GM12878 (cell line): ENCODE measurements around the gene RAB9B. TPM values are rescaled to one million over a fixed set of nuclear protein-coding genes. Genes with fewer than 3 reads are reported as not detected.

ENCODE experiments used
- CHD2 ChIP-seq: IDR thresholded peaks from 2 replicates; pipeline ENCODE4 v1.6.1; 2011; ENCODE audit warnings: low read depth, low read length, improper control_type of control experiment, borderline replicate concordance
- DPF2 ChIP-seq: fragments of 450-650 bp; IDR thresholded peaks from 2 replicates; pipeline ENCODE4 v1.6.1; 2017; ENCODE audit warnings: mild to moderate bottlenecking
- EED ChIP-seq: sonication (generic); IDR thresholded peaks from 2 replicates; pipeline ENCODE4 v1.6.1; 2016; ENCODE audit warnings: antibody characterized with exemption, low read depth
- FOXM1 ChIP-seq: IDR thresholded peaks from 2 replicates; pipeline ENCODE4 v1.6.1; 2012; ENCODE audit warnings: low read depth, mild to moderate bottlenecking, inconsistent platforms, low read length, moderate library complexity
- MXI1 ChIP-seq: fragments of 150-350 bp; IDR thresholded peaks from 2 replicates; pipeline ENCODE4 v1.6.1; 2011; ENCODE audit warnings: low read depth, mild to moderate bottlenecking, inconsistent platforms, low read length, improper control_type of control experiment
- NFIC ChIP-seq: IDR thresholded peaks from 2 replicates; pipeline ENCODE4 v1.6.1; 2012; ENCODE audit warnings: low read depth, mild to moderate bottlenecking, inconsistent platforms, low read length, moderate library complexity
- YY1 ChIP-seq: IDR thresholded peaks from 2 replicates; pipeline ENCODE4 v1.6.1; 2011; ENCODE audit warnings: low read depth, mild to moderate bottlenecking, low read length
- polyA plus RNA-seq, 11 experiments: library from polyadenylated mRNA; depleted of rRNA in 4 of 11; unstranded in 6 of 11; stranded (reverse) in 5 of 11; fragments of >200 nt; fragmentation: Nextera tagmentation in 4 of 11; fragmentation: Illumina TruSeq in 1 of 11; extraction: Ambion mirVana in 4 of 11; extraction: Trizol in 1 of 11; gene quantifications; 1 replicate in 1 of 11; 2 replicates in 10 of 11; pipeline versions ENCODE4 v1.2.1 to v1.2.3, GENCODE V29; 2011 to 2016; ENCODE audit warnings: inconsistent platforms in 2 of 11, missing spikeins in 2 of 11, low read depth in 1 of 11
- small RNA-seq: library from RNA; depleted of rRNA; stranded (forward); fragments of <200 nt; gene quantifications from one replicate; pipeline ENCODE3, GENCODE V24; 2014
- total RNA-seq, 4 experiments: library from RNA; depleted of rRNA in 3 of 4; stranded (reverse); fragments of >200 nt in 3 of 4; fragmentation: Illumina TruSeq in 1 of 4; extraction: Trizol in 1 of 4; gene quantifications; 2 replicates each; pipeline versions ENCODE4 v1.2.1 to v1.2.3, GENCODE V29; 2013 to 2021
- TF ChIP-seq, protein P1 (sequence below): fragments of 450-650 bp; IDR thresholded peaks from 2 replicates; pipeline ENCODE4 v1.6.1; 2016; ENCODE audit warnings: mild to moderate bottlenecking
- TF ChIP-seq, protein P2 (sequence below): fragments of 450-650 bp; IDR thresholded peaks from 2 replicates; pipeline ENCODE4 v1.6.1; 2017; ENCODE audit warnings: antibody characterized with exemption, mild to moderate bottlenecking, moderate library complexity
- TF ChIP-seq, protein P3 (sequence below): fragments of 450-650 bp; formaldehyde crosslinking; IDR thresholded peaks from 2 replicates; pipeline ENCODE4 v1.4.0; 2022; ENCODE audit warnings: mild to moderate bottlenecking, moderate library complexity

Gene RAB9B
- total and polyA plus RNA-seq, 10 of the 15 experiments (the other 5 are each of a cell fraction or from before 2014, with no cell fraction given), result 0.05 to 0.30 (median 0.19) TPM

DNA sequence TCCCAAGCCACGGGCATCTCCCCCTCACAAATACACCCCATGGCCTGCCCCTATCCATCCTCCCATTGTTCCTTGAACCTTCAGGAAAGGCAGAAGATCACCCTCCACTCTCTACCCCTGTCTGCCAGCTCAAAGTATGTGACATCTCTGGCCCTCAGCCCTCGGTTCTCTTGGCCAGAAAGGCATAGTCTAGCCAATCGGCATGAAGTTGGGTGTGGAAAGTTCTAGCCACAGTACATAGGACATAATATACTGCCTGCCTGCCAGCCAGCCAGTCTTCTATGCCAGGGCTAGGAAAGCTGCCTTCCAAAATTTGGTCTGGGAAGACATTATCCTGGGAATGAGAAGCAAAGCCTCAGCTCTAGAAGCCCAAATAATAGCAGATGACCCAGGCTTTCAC is 58.6 kb downstream of the RAB9B start (continued):
- no peak for TF ChIP-seq DPF2
- TF ChIP-seq, protein P1, sequence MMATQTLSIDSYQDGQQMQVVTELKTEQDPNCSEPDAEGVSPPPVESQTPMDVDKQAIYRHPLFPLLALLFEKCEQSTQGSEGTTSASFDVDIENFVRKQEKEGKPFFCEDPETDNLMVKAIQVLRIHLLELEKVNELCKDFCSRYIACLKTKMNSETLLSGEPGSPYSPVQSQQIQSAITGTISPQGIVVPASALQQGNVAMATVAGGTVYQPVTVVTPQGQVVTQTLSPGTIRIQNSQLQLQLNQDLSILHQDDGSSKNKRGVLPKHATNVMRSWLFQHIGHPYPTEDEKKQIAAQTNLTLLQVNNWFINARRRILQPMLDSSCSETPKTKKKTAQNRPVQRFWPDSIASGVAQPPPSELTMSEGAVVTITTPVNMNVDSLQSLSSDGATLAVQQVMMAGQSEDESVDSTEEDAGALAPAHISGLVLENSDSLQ, result no peak
- TF ChIP-seq, protein P2, sequence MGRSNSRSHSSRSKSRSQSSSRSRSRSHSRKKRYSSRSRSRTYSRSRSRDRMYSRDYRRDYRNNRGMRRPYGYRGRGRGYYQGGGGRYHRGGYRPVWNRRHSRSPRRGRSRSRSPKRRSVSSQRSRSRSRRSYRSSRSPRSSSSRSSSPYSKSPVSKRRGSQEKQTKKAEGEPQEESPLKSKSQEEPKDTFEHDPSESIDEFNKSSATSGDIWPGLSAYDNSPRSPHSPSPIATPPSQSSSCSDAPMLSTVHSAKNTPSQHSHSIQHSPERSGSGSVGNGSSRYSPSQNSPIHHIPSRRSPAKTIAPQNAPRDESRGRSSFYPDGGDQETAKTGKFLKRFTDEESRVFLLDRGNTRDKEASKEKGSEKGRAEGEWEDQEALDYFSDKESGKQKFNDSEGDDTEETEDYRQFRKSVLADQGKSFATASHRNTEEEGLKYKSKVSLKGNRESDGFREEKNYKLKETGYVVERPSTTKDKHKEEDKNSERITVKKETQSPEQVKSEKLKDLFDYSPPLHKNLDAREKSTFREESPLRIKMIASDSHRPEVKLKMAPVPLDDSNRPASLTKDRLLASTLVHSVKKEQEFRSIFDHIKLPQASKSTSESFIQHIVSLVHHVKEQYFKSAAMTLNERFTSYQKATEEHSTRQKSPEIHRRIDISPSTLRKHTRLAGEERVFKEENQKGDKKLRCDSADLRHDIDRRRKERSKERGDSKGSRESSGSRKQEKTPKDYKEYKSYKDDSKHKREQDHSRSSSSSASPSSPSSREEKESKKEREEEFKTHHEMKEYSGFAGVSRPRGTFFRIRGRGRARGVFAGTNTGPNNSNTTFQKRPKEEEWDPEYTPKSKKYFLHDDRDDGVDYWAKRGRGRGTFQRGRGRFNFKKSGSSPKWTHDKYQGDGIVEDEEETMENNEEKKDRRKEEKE, result no peak
- no peak for TF ChIP-seq FOXM1
- no peak for TF ChIP-seq YY1
- TF ChIP-seq CHD2, result no peak
- TF ChIP-seq MXI1, result no peak
- no peak for TF ChIP-seq NFIC
- TF ChIP-seq, protein P3, sequence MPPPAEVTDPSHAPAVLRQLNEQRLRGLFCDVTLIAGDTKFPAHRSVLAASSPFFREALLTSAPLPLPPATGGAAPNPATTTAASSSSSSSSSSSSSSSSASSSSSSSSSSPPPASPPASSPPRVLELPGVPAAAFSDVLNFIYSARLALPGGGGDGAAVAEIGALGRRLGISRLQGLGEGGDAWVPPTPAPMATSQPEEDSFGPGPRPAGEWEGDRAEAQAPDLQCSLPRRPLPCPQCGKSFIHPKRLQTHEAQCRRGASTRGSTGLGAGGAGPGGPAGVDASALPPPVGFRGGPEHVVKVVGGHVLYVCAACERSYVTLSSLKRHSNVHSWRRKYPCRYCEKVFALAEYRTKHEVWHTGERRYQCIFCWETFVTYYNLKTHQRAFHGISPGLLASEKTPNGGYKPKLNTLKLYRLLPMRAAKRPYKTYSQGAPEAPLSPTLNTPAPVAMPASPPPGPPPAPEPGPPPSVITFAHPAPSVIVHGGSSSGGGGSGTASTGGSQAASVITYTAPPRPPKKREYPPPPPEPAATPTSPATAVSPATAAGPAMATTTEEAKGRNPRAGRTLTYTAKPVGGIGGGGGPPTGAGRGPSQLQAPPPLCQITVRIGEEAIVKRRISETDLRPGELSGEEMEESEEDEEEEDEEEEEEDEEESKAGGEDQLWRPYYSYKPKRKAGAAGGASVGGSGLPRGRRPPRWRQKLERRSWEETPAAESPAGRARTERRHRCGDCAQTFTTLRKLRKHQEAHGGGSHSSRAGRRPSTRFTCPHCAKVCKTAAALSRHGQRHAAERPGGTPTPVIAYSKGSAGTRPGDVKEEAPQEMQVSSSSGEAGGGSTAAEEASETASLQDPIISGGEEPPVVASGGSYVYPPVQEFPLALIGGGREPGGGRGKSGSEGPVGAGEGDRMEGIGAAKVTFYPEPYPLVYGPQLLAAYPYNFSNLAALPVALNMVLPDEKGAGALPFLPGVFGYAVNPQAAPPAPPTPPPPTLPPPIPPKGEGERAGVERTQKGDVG (CRISPR knock-in tag), result no peak
- TF ChIP-seq EED, result no peak
- TF ChIP-seq, all 136 proteins: peak for 0

Small RNA genes within 50 kb of the gene (small RNA-seq; reads per million reads assigned to genes)
- not detected for gene RNA5SP511

Other genes with a start within 250 kb of the RAB9B start
Only the 7 nearest of the 10 such genes appear.
- 14.0 and 17.5 TPM in 2 replicates for gene TCEAL1, start 203.3 kb downstream of the RAB9B start, total RNA-seq (2014; rRNA removed)
- gene TCEAL1, start 203.3 kb downstream of the RAB9B start, total RNA-seq (2014; rRNA removed; fragmentation: Illumina TruSeq; extraction: Trizol), result 16.3 and 17.0 TPM in 2 replicates
- 10.1 and 12.5 TPM in 2 replicates for gene TCEAL1, start 203.3 kb downstream of the RAB9B start, total RNA-seq (2021)
- gene TCEAL1, start 203.3 kb downstream of the RAB9B start, polyA plus RNA-seq (2011; rRNA removed), result 15.7 and 25.7 TPM in 2 replicates
- gene TCEAL1, start 203.3 kb downstream of the RAB9B start, polyA plus RNA-seq (2014; fragmentation: Illumina TruSeq; extraction: Trizol), result 20.4 and 20.5 TPM in 2 replicates
- gene TCEAL1, start 203.3 kb downstream of the RAB9B start, polyA plus RNA-seq (2014; fragmentation: Nextera tagmentation; extraction: Ambion mirVana), result 10 to 100 TPM; 19.0 to 24.3 TPM
- gene TCEAL1, start 203.3 kb downstream of the RAB9B start, polyA plus RNA-seq (2014; rRNA removed), result 16.6 and 16.7 TPM in 2 replicates
- gene TCEAL1, start 203.3 kb downstream of the RAB9B start, polyA plus RNA-seq (2016; fragmentation: Nextera tagmentation; extraction: Ambion mirVana), result 10 to 100 TPM; 20.9 to 21.4 TPM
- 121 and 154 TPM in 2 replicates for gene MORF4L2, start 145.6 kb downstream of the RAB9B start, total RNA-seq (2014; rRNA removed)
- 188 and 189 TPM in 2 replicates for gene MORF4L2, start 145.6 kb downstream of the RAB9B start, total RNA-seq (2014; rRNA removed; fragmentation: Illumina TruSeq; extraction: Trizol)
- 154 and 167 TPM in 2 replicates for gene MORF4L2, start 145.6 kb downstream of the RAB9B start, total RNA-seq (2021)
- 246 and 326 TPM in 2 replicates for gene MORF4L2, start 145.6 kb downstream of the RAB9B start, polyA plus RNA-seq (2011; rRNA removed)
- gene MORF4L2, start 145.6 kb downstream of the RAB9B start, polyA plus RNA-seq (2014; fragmentation: Illumina TruSeq; extraction: Trizol), result 311 and 381 TPM in 2 replicates
- gene MORF4L2, start 145.6 kb downstream of the RAB9B start, polyA plus RNA-seq (2014; fragmentation: Nextera tagmentation; extraction: Ambion mirVana), result 100 to 1,000 TPM; 118 to 235 TPM
- 119 and 150 TPM in 2 replicates for gene MORF4L2, start 145.6 kb downstream of the RAB9B start, polyA plus RNA-seq (2014; rRNA removed)
- 100 to 1,000 TPM; 210 to 215 TPM for gene MORF4L2, start 145.6 kb downstream of the RAB9B start, polyA plus RNA-seq (2016; fragmentation: Nextera tagmentation; extraction: Ambion mirVana)
- not detected in 2 replicates for gene TMEM31, start 121.3 kb downstream of the RAB9B start, total RNA-seq (2014; rRNA removed)
- gene TMEM31, start 121.3 kb downstream of the RAB9B start, total RNA-seq (2014; rRNA removed; fragmentation: Illumina TruSeq; extraction: Trizol), result not detected in 2 replicates
- not detected in 2 replicates for gene TMEM31, start 121.3 kb downstream of the RAB9B start, total RNA-seq (2021)
- 0.13 TPM in 1 of 2 replicates, not detected in the other for gene TMEM31, start 121.3 kb downstream of the RAB9B start, polyA plus RNA-seq (2011; rRNA removed)
- 0.18 TPM in 1 of 2 replicates, not detected in the other for gene TMEM31, start 121.3 kb downstream of the RAB9B start, polyA plus RNA-seq (2014; fragmentation: Illumina TruSeq; extraction: Trizol)
- not detected for gene TMEM31, start 121.3 kb downstream of the RAB9B start, polyA plus RNA-seq (2014; fragmentation: Nextera tagmentation; extraction: Ambion mirVana)
- not detected in 2 replicates for gene TMEM31, start 121.3 kb downstream of the RAB9B start, polyA plus RNA-seq (2014; rRNA removed)
- gene TMEM31, start 121.3 kb downstream of the RAB9B start, polyA plus RNA-seq (2016; fragmentation: Nextera tagmentation; extraction: Ambion mirVana), result not detected
- not detected in 2 replicates for gene PLP1, start 55.4 kb downstream of the RAB9B start, total RNA-seq (2014; rRNA removed)
- not detected in 2 replicates for gene PLP1, start 55.4 kb downstream of the RAB9B start, total RNA-seq (2014; rRNA removed; fragmentation: Illumina TruSeq; extraction: Trizol)
- gene PLP1, start 55.4 kb downstream of the RAB9B start, total RNA-seq (2021), result not detected in 2 replicates
- gene PLP1, start 55.4 kb downstream of the RAB9B start, polyA plus RNA-seq (2011; rRNA removed), result not detected in 2 replicates
- gene PLP1, start 55.4 kb downstream of the RAB9B start, polyA plus RNA-seq (2014; fragmentation: Illumina TruSeq; extraction: Trizol), result not detected in 2 replicates
- not detected for gene PLP1, start 55.4 kb downstream of the RAB9B start, polyA plus RNA-seq (2014; fragmentation: Nextera tagmentation; extraction: Ambion mirVana)
- not detected in 2 replicates for gene PLP1, start 55.4 kb downstream of the RAB9B start, polyA plus RNA-seq (2014; rRNA removed)
- gene PLP1, start 55.4 kb downstream of the RAB9B start, polyA plus RNA-seq (2016; fragmentation: Nextera tagmentation; extraction: Ambion mirVana), result not detected
- 10.4 and 12.2 TPM in 2 replicates for gene TMSB15B, start 130.4 kb upstream of the RAB9B start, total RNA-seq (2014; rRNA removed)
- 8.8 and 10.0 TPM in 2 replicates for gene TMSB15B, start 130.4 kb upstream of the RAB9B start, total RNA-seq (2014; rRNA removed; fragmentation: Illumina TruSeq; extraction: Trizol)
- 10.3 and 13.9 TPM in 2 replicates for gene TMSB15B, start 130.4 kb upstream of the RAB9B start, total RNA-seq (2021)
- 22.4 and 27.2 TPM in 2 replicates for gene TMSB15B, start 130.4 kb upstream of the RAB9B start, polyA plus RNA-seq (2011; rRNA removed)
- gene TMSB15B, start 130.4 kb upstream of the RAB9B start, polyA plus RNA-seq (2014; fragmentation: Illumina TruSeq; extraction: Trizol), result 12.2 and 16.1 TPM in 2 replicates
- 10 to 100 TPM; 38.6 to 45.2 TPM for gene TMSB15B, start 130.4 kb upstream of the RAB9B start, polyA plus RNA-seq (2014; fragmentation: Nextera tagmentation; extraction: Ambion mirVana)
- 9.9 and 10.0 TPM in 2 replicates for gene TMSB15B, start 130.4 kb upstream of the RAB9B start, polyA plus RNA-seq (2014; rRNA removed)
- 10 to 100 TPM; 27.5 to 35.2 TPM for gene TMSB15B, start 130.4 kb upstream of the RAB9B start, polyA plus RNA-seq (2016; fragmentation: Nextera tagmentation; extraction: Ambion mirVana)
- gene H2BW1, start 181.5 kb upstream of the RAB9B start, total RNA-seq (2014; rRNA removed), result not detected in 2 replicates
- not detected in 2 replicates for gene H2BW1, start 181.5 kb upstream of the RAB9B start, total RNA-seq (2014; rRNA removed; fragmentation: Illumina TruSeq; extraction: Trizol)
- gene H2BW1, start 181.5 kb upstream of the RAB9B start, total RNA-seq (2021), result not detected in 2 replicates
- gene H2BW1, start 181.5 kb upstream of the RAB9B start, polyA plus RNA-seq (2011; rRNA removed), result not detected in 2 replicates
- not detected in 2 replicates for gene H2BW1, start 181.5 kb upstream of the RAB9B start, polyA plus RNA-seq (2014; fragmentation: Illumina TruSeq; extraction: Trizol)
- gene H2BW1, start 181.5 kb upstream of the RAB9B start, polyA plus RNA-seq (2014; fragmentation: Nextera tagmentation; extraction: Ambion mirVana), result not detected
- gene H2BW1, start 181.5 kb upstream of the RAB9B start, polyA plus RNA-seq (2014; rRNA removed), result not detected in 2 replicates
- not detected for gene H2BW1, start 181.5 kb upstream of the RAB9B start, polyA plus RNA-seq (2016; fragmentation: Nextera tagmentation; extraction: Ambion mirVana)
- gene H2BW2, start 207.7 kb upstream of the RAB9B start, total RNA-seq (2014; rRNA removed), result not detected in 2 replicates
- not detected in 2 replicates for gene H2BW2, start 207.7 kb upstream of the RAB9B start, total RNA-seq (2014; rRNA removed; fragmentation: Illumina TruSeq; extraction: Trizol)
- not detected in 2 replicates for gene H2BW2, start 207.7 kb upstream of the RAB9B start, total RNA-seq (2021)
- gene H2BW2, start 207.7 kb upstream of the RAB9B start, polyA plus RNA-seq (2011; rRNA removed), result not detected in 2 replicates
- gene H2BW2, start 207.7 kb upstream of the RAB9B start, polyA plus RNA-seq (2014; fragmentation: Illumina TruSeq; extraction: Trizol), result not detected in 2 replicates
- gene H2BW2, start 207.7 kb upstream of the RAB9B start, polyA plus RNA-seq (2014; fragmentation: Nextera tagmentation; extraction: Ambion mirVana), result not detected
- gene H2BW2, start 207.7 kb upstream of the RAB9B start, polyA plus RNA-seq (2014; rRNA removed), result not detected in 2 replicates
- not detected for gene H2BW2, start 207.7 kb upstream of the RAB9B start, polyA plus RNA-seq (2016; fragmentation: Nextera tagmentation; extraction: Ambion mirVana)